Keratinocyte (primary cell): Measurements from ENCODE around the gene CLOCK. TPM values are rescaled to one million over a fixed set of nuclear protein-coding genes. Genes with fewer than 3 reads are reported as not detected.

Experiments used
- DNase-seq: peaks from one replicate; pipeline ENCODE4 v3.0.0-alpha.2; 2011; ENCODE audit warnings: low read depth, missing footprints, low spot score
- FAIRE-seq: peaks from 2 replicates; lab custom pipeline; 2011; peaks lifted over from hg19 to GRCh38; lab: Jason Lieb, UNC
- H2AFZ ChIP-seq: 2 replicates; pipeline ENCODE4 v1.6.0; 2012; ENCODE audit warnings: low read length, control low read depth, inconsistent platforms; ENCODE audit not compliant: control insufficient read depth
- H3K27ac ChIP-seq: 2 replicates; pipeline ENCODE4 v1.5.1; 2011; ENCODE audit warnings: low read length; ENCODE audit not compliant: control insufficient read depth, insufficient read depth
- H3K27me3 ChIP-seq: 3 replicates; pipeline ENCODE4 v1.6.0; 2011; ENCODE audit warnings: low read length; ENCODE audit not compliant: control insufficient read depth, insufficient read depth; ENCODE audit errors: extremely low read depth
- H3K36me3 ChIP-seq, 2 experiments: 2 replicates in 1 of 2; 3 replicates in 1 of 2; pipeline ENCODE4 v1.5.1; 2011; ENCODE audit warnings: low read length in 2 of 2, mild to moderate bottlenecking in 1 of 2; ENCODE audit not compliant: control insufficient read depth in 2 of 2, insufficient read depth in 2 of 2; ENCODE audit errors: extremely low read depth in 1 of 2
- H3K4me1 ChIP-seq: 3 replicates; pipeline ENCODE4 v1.5.1; 2011; ENCODE audit warnings: low read length; ENCODE audit not compliant: control insufficient read depth, insufficient read depth; ENCODE audit errors: extremely low read depth
- H3K4me2 ChIP-seq: 3 replicates; pipeline ENCODE4 v1.6.0; 2011; ENCODE audit warnings: low read depth, low read length; ENCODE audit not compliant: control insufficient read depth, insufficient read depth; ENCODE audit errors: extremely low read depth
- H3K4me3 ChIP-seq, 3 experiments: fragments of 200-600 bp in 1 of 3; sonication (generic) in 1 of 3; 2 replicates in 2 of 3; 3 replicates in 1 of 3; pipeline ENCODE4 v1.5.1; 2011 to 2016; ENCODE audit warnings: low read length in 3 of 3, mild to moderate bottlenecking in 3 of 3, control low read depth in 2 of 3, inconsistent platforms in 1 of 3, low read depth in 1 of 3, mixed read lengths in 1 of 3, mixed run types in 1 of 3, moderate library complexity in 1 of 3; ENCODE audit not compliant: control insufficient read depth in 2 of 3, insufficient read depth in 2 of 3; ENCODE audit errors: extremely low read depth in 1 of 3
- H3K79me2 ChIP-seq: 2 replicates; pipeline ENCODE4 v1.6.0; 2012; ENCODE audit warnings: low read length; ENCODE audit not compliant: control insufficient read depth, insufficient read depth
- H3K9ac ChIP-seq: 3 replicates; pipeline ENCODE4 v1.6.0; 2011; ENCODE audit warnings: low read length; ENCODE audit not compliant: control insufficient read depth, insufficient read depth; ENCODE audit errors: extremely low read depth
- H3K9me1 ChIP-seq: 3 replicates; pipeline ENCODE4 v1.6.0; 2011; ENCODE audit warnings: low read length; ENCODE audit not compliant: control insufficient read depth, insufficient read depth; ENCODE audit errors: extremely low read depth
- H3K9me3 ChIP-seq: 2 replicates; pipeline ENCODE4 v1.5.1; 2012; ENCODE audit warnings: low read depth, low read length; ENCODE audit not compliant: control insufficient read depth
- H4K20me1 ChIP-seq: 3 replicates; pipeline ENCODE4 v1.6.0; 2011; ENCODE audit warnings: low read length; ENCODE audit not compliant: control insufficient read depth, insufficient read depth; ENCODE audit errors: extremely low read depth
- CTCF ChIP-seq, 3 experiments: IDR thresholded peaks in 1 of 3; conservative IDR thresholded peaks in 1 of 3; optimal IDR thresholded peaks in 1 of 3; 2 replicates in 2 of 3; 3 replicates in 1 of 3; pipeline versions ENCODE3 to v1.5.1; 2011; ENCODE audit warnings: low read length in 3 of 3, mild to moderate bottlenecking in 3 of 3, moderate library complexity in 2 of 3, control low read depth in 1 of 3, inconsistent platforms in 1 of 3; ENCODE audit not compliant: insufficient read depth in 2 of 3; ENCODE audit errors: extremely low read depth in 1 of 3
- EZH2 ChIP-seq: IDR thresholded peaks from one replicate; pipeline ENCODE4 v1.6.1; 2012; ENCODE audit warnings: inconsistent platforms, mild to moderate bottlenecking, low read length, moderate library complexity
- dilution Hi-C: fragments of 300-500 bp; cut with MboI; formaldehyde crosslinking; loops from one replicate; pipeline ENCODE4 v1.7.0; 2020; ENCODE audit warnings: low sequenced_read_pairs; ENCODE audit not compliant: extremely low pct_ligation_motif_present
- polyA plus RNA-seq, 5 experiments: library from polyadenylated mRNA; depleted of rRNA in 3 of 5; stranded (reverse) in 3 of 5; stranded (forward) in 1 of 5; unstranded in 1 of 5; fragments of >200 nt; gene quantifications; 1 replicate in 1 of 5; 2 replicates in 3 of 5; 3 replicates in 1 of 5; pipeline versions ENCODE4 v1.2.1 to v1.2.3, GENCODE V29; 2011 to 2012; ENCODE audit warnings: missing spikeins in 2 of 5, low read depth in 1 of 5, low replicate concordance in 1 of 5

Gene CLOCK
- polyA plus RNA-seq, 1 donor (not counting 4 experiments of a cell fraction or from before 2014, with no cell fraction given), result 27.1 TPM

GRCh38 chr4:55498051-55498450 lies 48.7 kb downstream of the CLOCK start:
- Histone ChIP-seq H3K4me1 (peaks cover 4% of the 10 kb centered on the region), H3K4me2 (no peak overlapping the region), H3K79me2 (peaks cover 52% of the 10 kb centered on the region), H2AFZ (no peak overlapping the region), H3K36me3 (peaks cover 5 to 12% of the 10 kb centered on the region in 2 experiments), H3K9me3 (no peaks in the 10 kb centered on the region), H4K20me1 (no peaks in the 10 kb centered on the region), H3K4me3 (no peak overlapping the region), H3K9me1 (no peaks in the 10 kb centered on the region), H3K27me3 (no peaks in the 10 kb centered on the region), H3K27ac (no peak overlapping the region), H3K9ac (no peak overlapping the region)
- FAIRE-seq (no peak), DNase-seq (no peak)
- TF ChIP-seq CTCF (optimal IDR thresholded peaks at IDR 0.05 in 1 of 3, IDR thresholded peaks at IDR 0.05 in 1 of 3, conservative IDR thresholded peaks at IDR 0.05 in 1 of 3; ENCODE audit: extremely low read depth in 1 of 3, insufficient read depth in 2 of 3, low read length in 3 of 3) (no peak), EZH2 (no peak)
- dilution Hi-C loops, result no loop called here

GRCh38 chr4:55491486-55491885 lies 55.2 kb downstream of the CLOCK start:
- no peak for TF ChIP-seq CTCF (optimal IDR thresholded peaks at IDR 0.05 in 1 of 3, IDR thresholded peaks at IDR 0.05 in 1 of 3, conservative IDR thresholded peaks at IDR 0.05 in 1 of 3; ENCODE audit: extremely low read depth in 1 of 3, insufficient read depth in 2 of 3, low read length in 3 of 3)
- TF ChIP-seq EZH2, result no peak
- Histone ChIP-seq H4K20me1 (no peaks in the 10 kb centered on the region), H3K27me3 (no peaks in the 10 kb centered on the region), H3K4me2 (no peak overlapping the region), H3K4me3 (no peak overlapping the region), H3K9ac (no peak overlapping the region), H3K9me1 (no peaks in the 10 kb centered on the region), H3K27ac (no peak overlapping the region), H3K36me3 (peaks cover 12 to 21% of the 10 kb centered on the region in 2 experiments), H3K9me3 (no peaks in the 10 kb centered on the region), H2AFZ (no peak overlapping the region), H3K79me2 (peaks cover 31% of the 10 kb centered on the region), H3K4me1 (no peaks in the 10 kb centered on the region)
- DNase-seq, result no peak
- dilution Hi-C loops, result no loop called here
- FAIRE-seq, result no peak
